Endothelial cell of umbilical vein (primary cell): ENCODE data around the gene LCN12. TPM values are rescaled to one million over a fixed set of nuclear protein-coding genes. Genes with fewer than 3 reads are reported as not detected.
A peak's percentile ranks its signal among the peaks of the same experiment; 100 is the strongest.

Experiments used
- BruUV-seq: library from RNA; stranded (reverse); fragments of 400-500 nt; replicated peaks from 2 replicates; lab custom pipeline; 2021; lab: Mats Ljungman, UMichigan
- CTCF ChIA-PET: fragments of 300-600, 350-600 bp; sonication (Branson Sonifier 250); formaldehyde crosslinking; loops from one replicate; lab custom pipeline; 2021; ENCODE audit warnings: antibody characterized with exemption, inconsistent platforms; lab: Charles Lee
- POLR2A ChIA-PET: fragments of 300-600, 350-600 bp; sonication (Branson Sonifier 250); formaldehyde crosslinking; loops from one replicate; lab custom pipeline; 2021; ENCODE audit warnings: antibody characterized with exemption, inconsistent platforms; lab: Charles Lee
- DNase-seq: peaks from one replicate; pipeline ENCODE4 v3.0.0-alpha.2; 2011; ENCODE audit warnings: low read depth, low spot score
- FAIRE-seq: peaks from 2 replicates; lab custom pipeline; 2011; peaks lifted over from hg19 to GRCh38; lab: Jason Lieb, UNC
- H2AFZ ChIP-seq: 2 replicates; pipeline ENCODE4 v1.6.0; 2012; ENCODE audit warnings: low read depth, low read length, control low read depth, inconsistent platforms
- H3K27ac ChIP-seq: 2 replicates; pipeline ENCODE4 v1.5.1; 2011; ENCODE audit warnings: low read depth, mild to moderate bottlenecking, control low read depth, low read length, moderate library complexity; ENCODE audit not compliant: insufficient read depth
- H3K27me3 ChIP-seq, 2 experiments: 2 replicates each; pipeline versions ENCODE4 v1.6.0 to v1.6.1; 2011; ENCODE audit warnings: low read length in 2 of 2, mixed read lengths in 1 of 2; ENCODE audit not compliant: control insufficient read depth in 2 of 2, insufficient read depth in 2 of 2
- H3K36me3 ChIP-seq, 2 experiments: 2 replicates in 1 of 2; 3 replicates in 1 of 2; pipeline ENCODE4 v1.5.1; 2011; ENCODE audit warnings: low read length in 2 of 2, mild to moderate bottlenecking in 1 of 2, moderate library complexity in 1 of 2; ENCODE audit not compliant: control insufficient read depth in 2 of 2, insufficient read depth in 2 of 2; ENCODE audit errors: extremely low read depth in 1 of 2
- H3K4me1 ChIP-seq: 3 replicates; pipeline ENCODE4 v1.5.1; 2011; ENCODE audit warnings: mild to moderate bottlenecking, low read length; ENCODE audit not compliant: control insufficient read depth, insufficient read depth; ENCODE audit errors: extremely low read depth
- H3K4me2 ChIP-seq: 2 replicates; pipeline ENCODE4 v1.6.1; 2011; ENCODE audit warnings: low read length, control low read depth, mixed read lengths; ENCODE audit not compliant: insufficient read depth
- H3K4me3 ChIP-seq, 3 experiments: fragments of 200-600 bp in 1 of 3; sonication (generic), shearing (Covaris generic) in 1 of 3; replicated peaks in 1 of 3; 2 replicates each; pipeline ENCODE4 v1.5.1; 2011 to 2016; ENCODE audit warnings: control low read depth in 3 of 3, low read length in 3 of 3, mild to moderate bottlenecking in 2 of 3, inconsistent platforms in 1 of 3, low read depth in 1 of 3, moderate library complexity in 1 of 3; ENCODE audit not compliant: insufficient read depth in 1 of 3
- H3K79me2 ChIP-seq: 2 replicates; pipeline ENCODE4 v1.6.0; 2012; ENCODE audit warnings: low read length, inconsistent platforms; ENCODE audit not compliant: control insufficient read depth, insufficient read depth
- H3K9ac ChIP-seq: replicated peaks from 2 replicates; pipeline ENCODE3; 2011; ENCODE audit warnings: low read length, control low read depth; ENCODE audit not compliant: insufficient read depth; ENCODE audit errors: extremely low read depth
- H3K9me1 ChIP-seq: replicated peaks from 3 replicates; pipeline ENCODE4 v1.6.0; 2011; ENCODE audit warnings: mild to moderate bottlenecking, low read length; ENCODE audit not compliant: control insufficient read depth, insufficient read depth; ENCODE audit errors: extremely low read depth
- H3K9me3 ChIP-seq: replicated peaks from 2 replicates; pipeline ENCODE4 v1.5.1; 2012; ENCODE audit warnings: low read length, inconsistent platforms; ENCODE audit not compliant: control insufficient read depth, insufficient read depth
- H4K20me1 ChIP-seq: replicated peaks from 2 replicates; pipeline ENCODE3; 2011; ENCODE audit warnings: mild to moderate bottlenecking, low read length; ENCODE audit not compliant: control insufficient read depth, insufficient read depth; ENCODE audit errors: extremely low read depth
- EZH2 ChIP-seq: IDR thresholded peaks from 2 replicates; pipeline ENCODE4 v1.6.1; 2012; ENCODE audit warnings: borderline replicate concordance, low read depth, mild to moderate bottlenecking, moderate library complexity, low read length, inconsistent platforms; ENCODE audit not compliant: severe bottlenecking
- FOS ChIP-seq: IDR thresholded peaks from 2 replicates; pipeline ENCODE4 v1.6.1; 2011; ENCODE audit warnings: mild to moderate bottlenecking, low read length, moderate library complexity, borderline replicate concordance; ENCODE audit not compliant: insufficient read depth
- GATA2 ChIP-seq: IDR thresholded peaks from 2 replicates; pipeline ENCODE4 v1.7.0; 2011; ENCODE audit warnings: low read depth, mild to moderate bottlenecking, moderate library complexity, mixed read lengths, low read length; ENCODE audit not compliant: insufficient read length, insufficient read depth
- JUN ChIP-seq: IDR thresholded peaks from 2 replicates; pipeline ENCODE4 v1.6.1; 2011; ENCODE audit warnings: borderline replicate concordance, low read depth; ENCODE audit not compliant: insufficient read length, insufficient read depth
- MYC ChIP-seq: IDR thresholded peaks from one replicate; pipeline ENCODE4 v1.6.1; 2011; ENCODE audit warnings: mild to moderate bottlenecking, low read depth, low read length
- POLR2A ChIP-seq: IDR thresholded peaks from 2 replicates; pipeline ENCODE4 v1.6.1; 2012; ENCODE audit warnings: low read depth, mild to moderate bottlenecking, control low read depth, low read length
- POLR2AphosphoS5 ChIP-seq: IDR thresholded peaks from 2 replicates; pipeline ENCODE4 v1.6.1; 2012; ENCODE audit warnings: low read depth, mild to moderate bottlenecking, control low read depth, low read length, moderate library complexity; ENCODE audit not compliant: insufficient read depth
- dilution Hi-C: fragments of 300-500 bp; cut with MboI; formaldehyde crosslinking; loops from one replicate; pipeline ENCODE4 v1.15.0; 2019; ENCODE audit warnings: low sequenced_read_pairs; ENCODE audit not compliant: extremely low pct_ligation_motif_present
- intact Hi-C: fragments of 100-400 bp; cut with micrococcal nuclease; formaldehyde crosslinking; loops from one replicate; pipeline ENCODE4 v1.10.0; 2022
- polyA plus RNA-seq, 4 experiments: library from polyadenylated mRNA; depleted of rRNA in 3 of 4; stranded (reverse) in 3 of 4; unstranded in 1 of 4; fragments of >200 nt; gene quantifications; 2 replicates each; pipeline versions ENCODE4 v1.2.1 to v1.2.3, GENCODE V29; 2011 to 2012; ENCODE audit warnings: missing spikeins in 1 of 4
- total RNA-seq: library from RNA; stranded (reverse); gene quantifications from 2 replicates; pipeline ENCODE4 v1.2.3, GENCODE V29; 2021
- TF ChIP-seq, protein P1 (sequence below): IDR thresholded peaks from 2 replicates; pipeline ENCODE4 v1.6.1; 2011; ENCODE audit not compliant: insufficient read depth, insufficient read length
- TF ChIP-seq, protein P2 (sequence below), 2 donors: IDR thresholded peaks; 1 replicate in 1 of 2; 2 replicates in 1 of 2; pipeline ENCODE4 v1.5.1; 2011; ENCODE audit warnings: low read length in 2 of 2, mild to moderate bottlenecking in 2 of 2, moderate library complexity in 2 of 2, control low read depth in 1 of 2, inconsistent platforms in 1 of 2, low read depth in 1 of 2; ENCODE audit not compliant: insufficient read depth in 1 of 2; ENCODE audit errors: extremely low read depth in 1 of 2

The LCN12 gene
- total and polyA plus RNA-seq, 2 donors (not counting 3 experiments of a cell fraction or from before 2014, with no cell fraction given): 0.35 to 0.52 TPM

DNA sequence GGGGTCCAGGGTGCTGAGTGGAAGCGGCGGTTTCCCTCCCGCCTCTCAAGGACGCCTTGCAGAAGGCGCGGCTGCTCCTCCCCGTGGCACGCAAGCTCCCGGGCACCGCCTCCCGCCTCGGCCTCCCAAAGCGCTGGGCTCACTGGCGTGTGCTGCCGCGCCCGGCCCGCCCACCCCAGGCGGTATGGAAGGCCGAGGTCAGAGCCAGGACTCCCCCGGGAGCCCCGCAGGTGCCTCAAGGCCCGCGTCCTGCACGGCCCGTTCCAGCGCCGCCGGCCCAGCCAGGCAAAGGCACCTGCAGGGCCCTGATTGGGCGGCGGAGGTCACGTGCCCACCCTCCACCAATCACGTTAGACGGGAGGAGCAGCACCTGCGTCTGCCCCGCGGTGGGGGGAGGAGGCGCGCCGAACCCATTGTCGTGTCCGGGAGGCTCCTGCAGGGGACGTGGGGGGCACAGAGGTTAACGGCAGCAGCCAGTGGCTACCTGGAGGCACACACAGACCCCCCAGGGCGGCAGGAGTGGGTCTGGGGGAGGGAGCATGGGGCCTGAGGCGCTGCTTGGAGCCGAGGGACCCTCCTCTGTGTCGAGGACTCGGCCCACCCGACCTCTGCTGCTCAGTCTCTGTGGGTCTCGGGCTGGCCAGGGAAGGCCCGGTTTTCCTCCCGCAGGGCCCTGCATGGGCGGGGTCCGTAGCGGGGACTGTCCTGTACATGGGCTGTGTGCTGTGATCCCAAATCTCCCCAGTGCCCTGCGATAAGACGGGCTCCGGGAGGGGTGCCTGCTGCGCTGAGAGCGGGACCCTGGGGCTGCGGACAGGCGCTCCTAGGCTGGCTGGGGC is 2.0 kb upstream of the LCN12 start:
- H3K36me3 ChIP-seq: no peaks in the 10 kb centered on the region
- ChIA-PET POLR2A (interaction anchor here (0.6 kb wide), 1 partner anchor 28 kb away, joined by 7 read pairs; no protein-coding TSS in a partner anchor), CTCF (interaction anchor here (0.8 to 1.0 kb wide), 3 partner anchors 42 to 85 kb away, joined by 4 to 6 read pairs (median 5); partner anchors contain the start of gene PAXX)
- peak overlapping the region; percentile 54 for H3K4me2 ChIP-seq
- H3K4me3 ChIP-seq: peak overlapping the region; percentile 4 to 77 (median 9)
- dilution Hi-C loops (loop anchor here (25.0 kb wide), 1 partner anchor 138 kb away; the partner anchor contains the start of gene RABL6), intact Hi-C loops (loop anchor here (2.0 to 5.0 kb wide), 2 partner anchors 29 to 42 kb away; partner anchors contain the start of gene PAXX)
- no peak overlapping the region for H3K27ac ChIP-seq
- no peaks in the 10 kb centered on the region for H3K9me1 ChIP-seq
- TF ChIP-seq POLR2AphosphoS5: peak; percentile 53
- no peak for TF ChIP-seq GATA2
- no peak for TF ChIP-seq MYC
- no peak for TF ChIP-seq EZH2
- no peak for TF ChIP-seq FOS
- TF ChIP-seq JUN: no peak
- TF ChIP-seq POLR2A: peak; percentile 57
- TF ChIP-seq, protein P1, sequence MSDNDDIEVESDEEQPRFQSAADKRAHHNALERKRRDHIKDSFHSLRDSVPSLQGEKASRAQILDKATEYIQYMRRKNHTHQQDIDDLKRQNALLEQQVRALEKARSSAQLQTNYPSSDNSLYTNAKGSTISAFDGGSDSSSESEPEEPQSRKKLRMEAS: peak; percentile 98
- TF ChIP-seq, protein P2, sequence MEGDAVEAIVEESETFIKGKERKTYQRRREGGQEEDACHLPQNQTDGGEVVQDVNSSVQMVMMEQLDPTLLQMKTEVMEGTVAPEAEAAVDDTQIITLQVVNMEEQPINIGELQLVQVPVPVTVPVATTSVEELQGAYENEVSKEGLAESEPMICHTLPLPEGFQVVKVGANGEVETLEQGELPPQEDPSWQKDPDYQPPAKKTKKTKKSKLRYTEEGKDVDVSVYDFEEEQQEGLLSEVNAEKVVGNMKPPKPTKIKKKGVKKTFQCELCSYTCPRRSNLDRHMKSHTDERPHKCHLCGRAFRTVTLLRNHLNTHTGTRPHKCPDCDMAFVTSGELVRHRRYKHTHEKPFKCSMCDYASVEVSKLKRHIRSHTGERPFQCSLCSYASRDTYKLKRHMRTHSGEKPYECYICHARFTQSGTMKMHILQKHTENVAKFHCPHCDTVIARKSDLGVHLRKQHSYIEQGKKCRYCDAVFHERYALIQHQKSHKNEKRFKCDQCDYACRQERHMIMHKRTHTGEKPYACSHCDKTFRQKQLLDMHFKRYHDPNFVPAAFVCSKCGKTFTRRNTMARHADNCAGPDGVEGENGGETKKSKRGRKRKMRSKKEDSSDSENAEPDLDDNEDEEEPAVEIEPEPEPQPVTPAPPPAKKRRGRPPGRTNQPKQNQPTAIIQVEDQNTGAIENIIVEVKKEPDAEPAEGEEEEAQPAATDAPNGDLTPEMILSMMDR (IDR thresholded peaks at IDR 0.05; ENCODE audit: extremely low read depth in 1 of 2, insufficient read depth in 1 of 2, low read depth in 1 of 2, low read length in 2 of 2): no peak
- H2AFZ ChIP-seq: peak overlapping the region; percentile 83
- peaks cover 5% of the 10 kb centered on the region for H3K4me1 ChIP-seq
- peak overlapping the region; percentile 25 for H3K9ac ChIP-seq
- no peaks in the 10 kb centered on the region for H3K27me3 ChIP-seq
- FAIRE-seq (peak; percentile 89), DNase-seq (peak; percentile 93)
- no TSS peak for BruUV-seq
- H3K79me2 ChIP-seq: no peaks in the 10 kb centered on the region
- H4K20me1 ChIP-seq: no peaks in the 10 kb centered on the region
- no peaks in the 10 kb centered on the region for H3K9me3 ChIP-seq
